Measurements from ENCODE around the gene CFAP300.

- TF ChIP-seq CTCF (conservative IDR thresholded peaks at IDR 0.05; ENCODE audit: low read depth, low read length): no peak
- TF ChIP-seq EZH2phosphoT487 (IDR thresholded peaks at IDR 0.05; ENCODE audit: borderline replicate concordance, low read length): no peak
- TF ChIP-seq EZH2 (IDR thresholded peaks at IDR 0.05; ENCODE audit: low read length, unreplicated experiment): no peak
Observed at GRCh38 chr11:102071497-102072472, 24.5 kb downstream of the CFAP300 start.

Data from PC-3 (cell line).